HL-60/S4 treated with phorbol 12-myristate 13-acetate at 8.2 ng/mL for 4 days and 3 days (cell line): ENCODE measurements around the gene PPFIA1.
"Not testable (repeated sequence)": the region's sequence is repeated elsewhere in the genome, so short reads cannot be mapped to it uniquely, and the experiment has no call there.

ENCODE experiments used
- in situ Hi-C: fragments of 300-500 bp; cut with MboI; formaldehyde crosslinking; loops from 2 replicates; pipeline ENCODE4 v1.15.0; 2022; ENCODE audit warnings: low sequenced_read_pairs

Gene PPFIA1

DNA sequence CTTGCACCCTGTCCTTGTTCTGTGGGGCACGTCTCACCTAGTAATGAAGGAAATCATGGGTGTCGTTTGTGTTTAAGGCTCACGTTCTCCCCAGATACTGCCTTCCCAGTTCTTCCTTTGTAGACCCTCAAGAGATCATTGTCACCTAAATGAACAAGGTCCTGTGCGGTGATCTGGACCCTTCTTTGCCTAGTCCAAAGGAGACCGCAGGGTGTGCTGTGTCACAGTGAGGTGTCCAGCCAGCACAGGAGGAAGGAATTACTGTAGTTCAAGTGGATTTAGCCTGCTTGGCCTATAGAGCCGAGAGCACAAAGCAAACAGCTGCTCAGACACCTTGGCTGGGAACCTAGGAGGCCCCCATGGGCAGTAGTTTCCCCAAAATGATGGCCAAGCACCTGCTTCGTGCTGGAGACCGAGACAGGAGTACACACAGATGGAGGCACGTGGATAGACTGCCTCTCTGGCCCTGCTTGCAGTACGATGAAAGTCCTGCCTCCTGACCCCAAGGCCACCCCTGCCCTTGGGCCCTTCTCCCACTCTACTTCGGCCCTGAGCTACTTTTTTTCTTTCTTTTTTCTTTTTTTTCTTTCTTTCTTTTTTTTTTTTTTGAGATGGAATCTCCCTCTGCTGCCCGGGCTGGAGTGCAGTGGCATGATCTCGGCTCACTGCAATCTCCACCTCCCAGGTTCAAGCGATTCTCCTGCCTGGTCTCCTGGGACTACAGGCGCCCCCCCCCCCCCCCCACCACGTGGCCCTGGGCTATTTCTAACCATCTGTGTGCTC is 19.4 kb upstream of the PPFIA1 start:
- in situ Hi-C loops = no loop called here

DNA sequence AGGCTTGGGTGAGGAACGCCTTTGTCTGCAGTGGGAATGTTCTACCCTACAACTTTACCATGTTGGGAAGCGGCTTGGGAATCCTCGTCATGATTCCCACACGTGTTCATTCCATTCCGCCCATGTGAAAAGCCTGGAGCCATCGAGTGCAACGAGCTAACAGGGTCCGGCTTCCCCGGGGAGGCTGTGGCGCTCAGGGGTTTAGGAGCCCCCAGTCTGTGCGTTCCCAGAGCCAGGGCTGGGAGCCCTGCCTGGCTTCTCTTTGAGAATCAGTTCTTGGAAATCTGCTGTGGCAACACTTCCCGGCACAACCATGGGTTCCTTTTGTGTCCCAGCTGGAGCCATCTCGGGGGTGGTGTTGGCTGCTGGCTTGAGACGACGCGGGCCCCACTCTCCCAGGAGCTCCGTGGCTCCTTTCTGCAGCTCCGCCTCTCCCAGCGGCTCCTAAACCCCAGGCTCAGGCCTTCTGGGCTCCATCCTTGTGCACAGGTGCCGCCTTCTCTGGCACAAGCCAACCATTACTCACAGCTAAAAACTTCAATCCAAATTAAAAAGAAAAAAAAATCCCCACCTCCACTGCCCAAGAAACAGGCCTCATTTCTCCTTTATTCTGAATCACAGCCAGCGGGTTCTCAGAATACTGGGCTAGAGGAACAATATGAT is 18.7 kb upstream of the PPFIA1 start:
- in situ Hi-C loops = no loop called here

DNA sequence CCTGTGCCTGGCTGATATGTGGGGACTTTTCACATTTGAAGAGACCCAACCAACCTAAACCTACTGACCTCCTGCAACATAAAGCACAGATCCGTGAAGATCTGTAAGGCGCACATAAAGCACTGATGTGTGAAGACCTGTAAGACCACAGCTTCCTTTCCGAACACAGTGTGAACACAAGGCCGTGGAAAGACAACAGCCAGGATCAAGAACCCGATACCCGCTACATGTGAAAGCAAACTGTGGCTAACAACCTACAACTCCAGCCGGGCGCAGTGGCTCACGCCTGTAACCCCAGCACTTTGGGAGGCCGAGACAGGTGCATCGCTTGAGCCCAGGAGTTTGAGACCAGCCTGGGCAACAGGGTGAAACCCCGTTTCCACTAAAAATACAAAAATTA is 17.6 kb upstream of the PPFIA1 start:
- in situ Hi-C loops = no loop called here

DNA sequence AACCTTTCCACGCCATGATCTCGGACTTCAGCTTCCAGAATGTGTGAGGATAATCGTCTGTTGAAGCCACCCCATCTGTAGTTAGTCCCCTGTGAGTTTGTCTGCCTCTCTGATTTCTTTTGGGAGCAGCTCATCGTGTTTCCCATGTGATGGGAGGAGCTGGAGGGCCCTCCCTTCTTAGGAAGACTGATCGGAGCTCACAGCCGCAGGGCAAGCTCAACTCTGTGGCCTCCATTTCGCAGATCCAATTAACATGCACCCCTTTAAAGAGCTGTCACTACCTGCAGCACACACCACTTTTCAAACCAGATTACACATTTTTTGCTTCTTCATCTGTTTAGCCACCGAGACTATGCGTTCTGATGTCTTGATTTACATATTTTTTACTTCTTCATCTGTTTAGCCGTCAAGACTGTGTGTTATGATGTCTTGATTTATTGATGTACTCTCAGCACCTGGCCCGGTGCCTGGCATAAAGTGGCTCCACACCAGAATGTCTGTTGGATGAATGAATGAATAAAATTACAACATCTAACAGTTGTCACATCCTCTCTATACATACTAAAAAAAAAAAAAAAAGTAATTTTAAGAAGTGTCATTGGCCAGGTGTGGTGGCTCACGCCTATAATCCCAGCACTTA is 14.9 kb upstream of the PPFIA1 start:
- in situ Hi-C loops = no loop called here

DNA sequence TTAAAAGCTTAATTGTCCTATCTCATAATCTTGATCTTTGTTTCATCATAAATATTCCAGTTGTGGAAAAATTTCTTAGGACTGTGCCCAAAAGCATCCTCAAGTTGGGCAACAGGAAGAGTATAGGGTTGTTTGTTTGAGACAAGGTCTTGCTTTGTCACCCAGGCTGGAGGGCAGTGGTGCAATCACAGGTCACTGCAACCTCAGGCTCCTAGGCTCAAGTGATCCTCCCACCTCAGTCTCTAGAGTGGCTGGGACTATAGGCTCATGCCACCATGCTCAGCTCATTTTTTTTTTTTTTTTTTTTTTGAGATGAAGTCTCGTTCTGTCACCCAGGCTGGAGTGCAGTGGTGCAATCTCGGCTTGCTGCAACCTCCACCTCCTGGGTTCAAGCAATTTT is 11.4 kb upstream of the PPFIA1 start:
- in situ Hi-C loops = not testable (repeated sequence)

DNA sequence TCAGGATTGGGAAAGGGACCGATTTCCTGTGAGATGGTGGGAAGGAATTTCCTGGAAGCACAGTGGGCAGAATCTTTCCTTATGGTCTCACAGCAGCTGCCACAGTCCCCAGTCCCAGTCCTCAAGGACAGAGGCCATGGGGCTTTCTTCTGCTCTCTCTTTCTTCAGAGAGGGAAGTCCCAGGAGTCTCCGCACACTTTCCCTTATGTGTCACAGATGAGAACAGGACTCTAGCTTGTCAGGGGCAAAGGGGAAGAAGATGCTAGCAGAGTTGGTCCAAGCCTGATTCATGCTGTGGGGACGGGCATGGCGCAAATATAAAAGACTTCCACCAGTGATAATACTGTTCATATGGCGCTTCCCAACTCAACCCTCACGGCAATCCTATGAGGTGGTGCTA is 7.5 kb upstream of the PPFIA1 start:
- in situ Hi-C loops = no loop called here

DNA sequence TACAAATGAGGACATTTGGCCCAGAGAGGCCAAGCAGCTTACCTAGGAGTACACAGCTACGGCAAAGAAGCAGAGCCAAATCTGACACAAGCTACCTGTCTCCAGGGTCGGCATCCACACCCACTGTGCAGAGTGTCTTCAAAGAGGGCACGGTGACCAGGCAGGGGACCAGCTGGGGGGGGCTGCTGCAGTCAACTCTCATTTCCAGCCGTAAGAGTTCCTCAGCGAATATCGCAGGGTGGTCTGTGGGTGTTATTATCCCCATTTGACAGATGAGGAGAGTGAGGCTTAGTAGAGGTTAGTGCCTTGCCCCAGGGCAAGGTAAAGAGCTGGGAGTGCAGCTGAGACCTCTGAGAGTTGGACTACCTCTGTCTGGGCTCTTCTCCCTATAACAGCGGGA is 7.1 kb upstream of the PPFIA1 start:
- in situ Hi-C loops = no loop called here

DNA sequence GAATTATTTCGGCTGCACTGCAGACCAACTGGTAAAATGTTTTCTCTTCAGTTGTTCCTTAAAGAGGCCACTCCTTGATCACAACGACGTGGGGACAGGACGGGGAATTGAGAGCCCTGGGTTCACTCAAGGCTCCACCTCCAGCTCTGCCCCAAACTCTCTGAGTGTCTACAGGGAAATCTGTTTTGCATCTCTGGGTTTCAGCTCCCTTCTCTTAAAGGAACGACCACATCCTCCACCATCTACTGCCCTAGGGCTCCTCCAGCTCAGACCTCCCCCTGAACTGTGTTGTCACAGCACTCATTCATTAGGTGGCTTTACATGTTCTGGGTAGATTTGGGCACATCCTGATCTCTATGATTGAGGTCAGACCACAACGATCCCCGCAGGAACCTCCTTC is 5.1 kb upstream of the PPFIA1 start:
- in situ Hi-C loops = no loop called here

DNA sequence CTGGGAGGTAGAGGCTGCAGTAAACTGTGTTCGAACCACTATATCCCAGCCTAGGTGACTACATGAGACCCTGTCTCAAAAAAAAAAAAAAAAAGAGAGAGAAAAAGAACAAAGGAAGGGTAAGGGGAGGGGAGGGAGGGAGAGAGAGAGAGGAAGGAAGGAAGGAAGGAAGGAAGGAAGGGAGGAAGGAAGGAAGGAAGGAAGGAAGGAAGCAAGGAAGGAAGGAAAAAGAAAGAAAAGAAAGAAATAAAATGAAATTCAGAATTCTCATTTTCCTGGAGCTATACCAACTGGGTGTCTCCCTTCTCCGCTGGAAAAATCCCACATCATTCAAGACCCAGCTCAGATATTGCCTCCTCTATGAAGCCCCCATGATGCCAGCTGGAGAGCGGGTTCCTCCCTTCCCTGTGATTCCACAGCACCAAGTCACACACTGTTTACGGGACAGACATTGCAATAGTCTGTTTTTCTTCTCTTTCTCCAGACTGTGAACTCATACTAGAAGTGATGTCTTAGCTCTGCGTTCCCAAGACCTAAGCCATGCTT is 3.0 kb upstream of the PPFIA1 start:
- in situ Hi-C loops = no loop called here

DNA sequence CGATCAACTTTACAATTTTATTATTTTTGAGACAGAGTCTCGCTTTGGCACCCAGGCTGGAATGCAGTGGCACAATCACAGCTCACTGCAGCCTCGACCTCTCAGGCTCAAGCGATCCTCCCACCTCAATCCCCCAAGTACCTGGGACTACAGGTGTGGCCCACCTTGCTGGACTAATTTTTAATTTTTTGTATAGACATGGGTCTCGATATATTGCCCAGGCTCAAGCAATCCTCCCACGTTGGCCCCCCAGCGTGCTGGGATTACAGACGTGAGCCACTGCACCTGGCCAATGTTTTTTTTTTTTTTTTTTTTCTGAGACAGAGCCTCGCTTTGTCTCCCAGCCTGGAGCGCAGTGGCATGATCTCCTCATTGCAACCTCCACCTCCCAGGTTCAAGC is 2.0 kb upstream of the PPFIA1 start:
- in situ Hi-C loops = no loop called here

DNA sequence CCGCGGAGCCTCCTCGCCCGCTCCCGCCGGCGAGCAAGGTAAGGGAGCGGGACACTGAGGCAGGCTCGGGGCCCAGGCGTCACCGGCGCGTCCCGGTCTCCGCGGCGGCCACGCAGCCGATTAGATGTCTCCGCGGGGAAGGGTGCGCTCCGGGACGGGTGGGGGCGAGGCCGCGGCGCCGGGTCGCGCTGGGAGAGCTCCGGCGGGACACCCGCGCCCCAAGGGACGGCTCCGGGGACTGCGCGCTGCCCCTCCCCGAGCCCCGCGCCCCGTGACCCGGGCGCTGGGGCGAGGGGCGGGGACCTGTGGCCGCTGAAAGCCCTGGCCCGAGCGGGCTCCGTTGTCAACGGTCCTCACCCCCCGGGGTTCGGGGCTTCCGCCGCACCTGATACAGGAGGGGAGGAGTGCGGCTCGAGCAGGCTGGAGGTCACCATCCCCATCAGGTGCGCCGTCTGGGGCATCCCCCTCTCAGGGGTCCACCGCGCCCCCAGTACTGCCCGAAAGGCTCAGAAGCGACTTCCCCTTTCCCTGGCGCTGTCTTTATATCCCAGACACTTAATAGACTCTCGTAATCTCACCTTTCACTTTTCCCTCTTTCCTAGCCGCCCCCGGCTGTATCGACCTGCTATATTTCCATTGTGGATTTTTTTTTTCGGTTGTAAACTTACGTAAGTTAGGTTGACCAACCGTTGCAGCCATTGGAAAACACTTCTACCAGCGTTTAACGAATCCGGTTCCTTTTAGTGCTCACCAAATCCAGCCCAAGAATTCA is 573 bp downstream of the PPFIA1 start:
- in situ Hi-C loops = no loop called here

DNA sequence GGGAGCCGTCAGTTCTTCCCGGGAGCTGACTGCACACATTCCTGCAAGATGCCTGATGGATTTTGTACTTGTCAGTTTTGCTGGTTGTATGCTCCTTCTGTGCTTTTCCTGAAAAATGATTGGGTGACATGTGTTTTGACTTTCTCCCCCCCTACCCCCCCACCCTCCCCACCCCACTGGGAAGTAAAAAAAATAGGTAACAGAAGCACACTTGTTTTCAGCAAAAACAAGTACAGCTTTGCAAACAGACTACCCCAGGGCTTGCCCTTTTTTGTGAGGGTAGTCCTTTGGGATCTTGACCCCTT is 1.1 kb downstream of the PPFIA1 start:
- in situ Hi-C loops = no loop called here

DNA sequence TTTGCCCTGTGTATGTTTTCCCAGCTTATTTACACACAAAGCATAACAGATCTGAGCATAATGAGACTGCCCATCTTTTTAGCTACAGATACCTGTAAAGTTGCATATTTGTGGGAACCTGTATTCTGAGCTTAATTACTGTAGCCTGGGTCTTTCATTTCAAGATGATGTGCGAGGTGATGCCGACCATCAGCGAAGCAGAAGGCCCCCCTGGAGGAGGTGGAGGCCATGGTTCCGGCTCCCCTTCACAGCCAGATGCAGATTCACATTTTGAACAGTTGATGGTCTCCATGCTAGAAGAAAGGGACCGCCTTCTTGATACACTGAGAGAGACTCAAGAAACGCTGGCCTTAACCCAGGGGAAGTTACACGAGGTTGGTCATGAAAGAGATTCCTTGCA is 1.5 kb downstream of the PPFIA1 start:
- in situ Hi-C loops = no loop called here

DNA sequence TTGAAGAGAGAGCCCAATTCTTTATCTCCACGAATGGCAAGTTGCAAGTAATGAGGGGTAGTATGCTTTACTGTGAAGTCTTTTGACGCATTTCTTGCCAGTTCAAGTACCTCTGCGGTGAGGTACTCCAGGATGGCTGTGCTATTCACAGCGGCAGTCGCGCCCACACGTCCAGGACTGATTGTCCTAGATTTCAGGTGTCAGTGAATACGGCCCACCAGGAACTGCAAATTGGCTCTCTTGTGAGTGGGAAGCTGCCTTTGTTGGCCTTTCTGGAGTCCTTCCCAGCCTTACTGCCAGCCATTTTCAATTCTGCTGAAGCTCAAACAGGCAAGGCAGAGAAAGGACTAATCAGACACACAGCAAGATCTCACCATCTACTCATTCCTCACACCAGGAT is 8.5 kb downstream of the PPFIA1 start:
- in situ Hi-C loops = no loop called here

DNA sequence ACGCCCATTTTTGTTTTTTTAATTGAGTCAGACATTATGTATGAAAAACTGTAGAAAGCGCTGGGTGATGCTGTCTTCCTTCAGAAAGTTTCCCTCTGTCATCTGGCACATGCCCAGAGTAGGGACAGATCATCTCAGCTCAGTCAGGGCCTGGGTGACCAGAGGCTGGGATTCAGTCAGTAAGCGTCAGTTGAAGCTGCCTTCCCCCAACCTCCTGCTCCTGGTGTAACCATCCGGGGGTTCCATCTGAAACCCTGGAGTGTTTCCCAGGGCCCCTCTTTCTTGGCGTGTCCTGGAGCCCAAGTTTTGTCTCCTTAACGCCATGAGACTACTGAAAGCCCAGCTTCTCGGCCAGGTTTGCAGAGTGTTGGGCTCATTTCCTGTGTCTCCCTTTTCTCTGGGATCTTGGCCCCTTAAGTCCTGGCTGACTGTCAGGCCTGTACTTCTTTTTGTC is 10.7 kb downstream of the PPFIA1 start:
- in situ Hi-C loops = no loop called here

DNA sequence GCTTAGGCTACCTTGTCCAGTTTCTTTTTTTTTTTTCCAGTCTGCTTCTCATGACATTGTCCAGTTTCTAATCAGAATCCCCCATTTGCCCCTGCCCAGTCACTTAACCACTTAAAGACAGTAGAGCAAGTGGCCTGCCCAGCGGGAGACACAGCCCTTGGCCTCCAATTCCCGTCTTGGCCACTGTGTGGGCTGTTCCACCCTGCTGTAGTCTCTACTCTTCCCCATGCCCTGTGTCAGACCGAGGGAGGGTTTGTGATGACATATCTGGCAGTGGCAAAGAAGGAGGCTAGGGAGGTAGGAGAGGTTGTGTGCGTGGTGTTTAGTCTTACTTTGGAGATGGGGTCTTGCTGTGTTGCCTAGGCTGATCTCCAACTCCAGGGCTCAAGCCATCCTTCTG is 11.5 kb downstream of the PPFIA1 start:
- in situ Hi-C loops = no loop called here

DNA sequence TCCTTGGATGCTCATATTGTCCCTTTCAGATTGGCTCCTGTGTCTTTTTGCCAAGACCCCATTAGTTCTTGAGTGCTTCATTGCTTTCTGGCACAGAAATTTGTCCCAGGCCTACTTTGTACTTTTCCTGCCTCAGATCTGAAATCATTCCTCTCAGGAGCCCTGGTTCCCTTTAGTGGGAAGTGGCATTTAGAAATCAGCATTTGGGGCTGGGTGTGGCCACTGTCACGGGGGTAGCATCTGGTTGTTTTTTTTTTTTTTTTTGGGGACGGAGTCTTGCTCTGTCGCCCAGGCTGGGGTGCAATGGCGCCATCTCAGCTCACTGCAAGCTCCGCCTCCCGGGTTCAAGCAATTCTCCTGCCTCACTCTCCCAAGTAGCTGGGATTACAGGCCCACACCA is 18.2 kb downstream of the PPFIA1 start:
- in situ Hi-C loops = no loop called here

DNA sequence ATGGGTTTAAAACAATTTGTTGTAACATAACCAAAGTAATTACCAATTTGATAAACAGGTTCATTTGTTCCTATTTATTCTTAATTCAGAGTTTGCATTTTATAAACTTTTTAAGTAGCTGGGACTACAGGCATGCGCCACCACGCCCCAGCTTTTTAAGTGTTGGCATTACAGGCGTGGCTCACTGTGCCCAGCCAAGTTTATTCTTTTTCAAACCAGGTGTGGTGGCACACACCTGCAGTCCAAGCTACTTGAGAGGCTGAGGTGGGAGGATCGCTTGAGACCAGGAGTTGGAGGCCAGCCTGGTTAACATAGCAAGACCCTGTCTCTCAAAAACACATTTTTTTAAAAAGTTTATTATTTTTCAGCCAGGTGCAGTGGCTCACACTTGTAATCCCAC is 19.1 kb downstream of the PPFIA1 start:
- in situ Hi-C loops = no loop called here

DNA sequence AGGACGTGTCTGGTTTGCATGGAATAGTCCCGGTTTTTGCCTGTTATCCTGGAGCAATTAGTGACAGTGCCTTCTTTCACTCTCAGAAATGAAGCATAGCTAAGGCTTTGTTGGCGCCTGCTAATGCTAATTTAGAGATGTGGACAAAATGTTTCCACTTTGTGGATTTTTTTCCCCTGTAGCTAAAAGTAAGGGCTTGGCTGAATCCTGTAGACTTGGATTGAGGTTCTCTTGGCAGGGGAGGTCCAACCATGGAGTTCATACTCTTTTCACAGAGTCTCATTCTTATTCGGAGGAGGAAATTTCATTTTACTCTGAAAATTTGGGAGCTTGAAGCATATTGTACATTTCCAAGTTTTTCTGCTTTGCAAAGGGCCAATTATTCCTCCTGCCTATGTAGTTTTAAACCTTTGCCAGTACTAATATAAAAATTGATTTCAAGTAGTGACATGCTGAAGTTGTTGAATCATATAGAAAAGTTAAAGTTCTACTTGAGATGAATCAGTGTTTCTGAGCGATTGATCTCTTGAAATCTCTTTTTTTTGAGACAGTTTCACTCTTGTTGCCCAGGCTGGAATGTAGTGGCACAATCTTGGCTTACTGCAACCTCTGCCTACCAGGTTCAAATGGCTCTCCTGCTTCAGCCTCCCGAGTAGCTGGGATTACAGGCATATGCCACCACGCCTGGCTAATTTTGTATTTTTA is 20.0 kb downstream of the PPFIA1 start:
- in situ Hi-C loops = no loop called here

DNA sequence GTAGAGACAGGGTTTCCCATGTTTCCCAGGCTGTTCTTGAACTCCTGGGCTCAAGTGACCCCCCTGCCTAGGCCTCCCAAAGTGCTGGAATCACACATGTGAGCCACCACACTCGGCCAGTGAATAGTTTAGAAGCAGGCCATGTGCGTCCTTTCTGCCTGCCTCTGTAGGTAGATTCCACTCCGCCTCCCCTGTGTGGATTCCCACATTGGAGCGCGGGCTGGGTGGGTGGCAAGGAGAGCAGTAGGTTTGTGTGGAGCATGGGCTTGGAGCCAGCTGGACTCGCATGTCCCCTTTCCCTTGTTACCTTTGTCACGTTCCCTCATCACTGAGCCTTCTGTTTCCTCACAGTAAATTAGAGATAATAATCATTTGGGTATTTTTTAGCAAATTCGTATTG is 21.7 kb downstream of the PPFIA1 start:
- in situ Hi-C loops = no loop called here

DNA sequence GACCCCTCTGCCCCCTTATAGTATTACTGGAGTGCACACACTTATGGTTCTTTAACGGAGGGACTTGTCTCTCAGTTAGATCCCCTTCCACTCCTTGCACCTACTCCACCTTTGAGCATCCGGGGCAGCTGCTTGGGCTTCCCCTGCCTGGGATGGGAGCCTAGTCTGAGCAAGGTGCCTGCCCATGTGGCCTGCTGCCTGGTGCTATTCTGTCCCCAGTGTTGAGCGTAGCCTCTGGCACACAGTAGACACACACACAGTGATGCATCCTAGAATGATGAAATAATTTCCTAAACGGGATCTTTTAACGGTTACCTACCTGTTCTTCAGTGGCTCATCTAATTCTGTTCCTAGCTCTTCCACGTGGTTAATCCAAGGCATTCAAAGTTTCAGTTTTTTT is 22.4 kb downstream of the PPFIA1 start:
- in situ Hi-C loops = no loop called here
